Endodermal cell (in vitro differentiated cells): ENCODE data around the gene RPL27. TPM values are rescaled to one million over a fixed set of nuclear protein-coding genes. Genes with fewer than 3 reads are reported as not detected.

ENCODE experiments used
- DNase-seq: peaks from one replicate; pipeline ENCODE4 v3.0.0-alpha.2; 2017
- H3K27ac ChIP-seq: 2 replicates; pipeline ENCODE4 v1.5.1; 2013; ENCODE audit warnings: mild to moderate bottlenecking, low read depth, low read length, moderate library complexity
- H3K27me3 ChIP-seq: 2 replicates; pipeline ENCODE4 v1.6.1; 2013; ENCODE audit warnings: mild to moderate bottlenecking, low read length, moderate library complexity; ENCODE audit not compliant: insufficient read depth, control insufficient read depth, poor library complexity, severe bottlenecking
- H3K36me3 ChIP-seq: 2 replicates; pipeline ENCODE4 v1.7.0; 2013; ENCODE audit warnings: mild to moderate bottlenecking, low read length, moderate library complexity; ENCODE audit not compliant: control insufficient read depth, insufficient read depth
- H3K4me1 ChIP-seq: one replicate; pipeline ENCODE4 v1.7.0; 2013; ENCODE audit warnings: low read length; ENCODE audit not compliant: control insufficient read depth, insufficient read depth
- H3K4me3 ChIP-seq: 2 replicates; pipeline ENCODE4 v1.5.1; 2013; ENCODE audit warnings: mild to moderate bottlenecking, low read length, moderate library complexity
- H3K9ac ChIP-seq: 2 replicates; pipeline ENCODE4 v1.6.1; 2013; ENCODE audit warnings: mild to moderate bottlenecking, low read length, moderate library complexity; ENCODE audit not compliant: poor library complexity, severe bottlenecking; ENCODE audit errors: extremely low read depth
- H3K9me3 ChIP-seq: 2 replicates; pipeline ENCODE4 v1.6.1; 2013; ENCODE audit warnings: mild to moderate bottlenecking, low read length, moderate library complexity; ENCODE audit not compliant: control insufficient read depth
- H3K27ac Mint-ChIP-seq: 2 replicates; pipeline ENCODE4 v1.8.0; 2020; ENCODE audit warnings: mixed read lengths
- H3K27me3 Mint-ChIP-seq: 2 replicates; pipeline ENCODE4 v1.8.0; 2021; ENCODE audit warnings: mild to moderate bottlenecking, mixed read lengths; ENCODE audit not compliant: insufficient read depth
- H3K36me3 Mint-ChIP-seq: 2 replicates; pipeline ENCODE4 v1.8.0; 2020; ENCODE audit warnings: low read depth, mixed read lengths
- H3K4me1 Mint-ChIP-seq: 2 replicates; pipeline ENCODE4 v1.8.0; 2020; ENCODE audit warnings: mixed read lengths
- H3K4me3 Mint-ChIP-seq: 2 replicates; pipeline ENCODE4 v1.8.0; 2020; ENCODE audit warnings: mild to moderate bottlenecking, moderate library complexity, mixed read lengths
- H3K9me3 Mint-ChIP-seq: 2 replicates; pipeline ENCODE4 v1.8.0; 2020; ENCODE audit warnings: mild to moderate bottlenecking, mixed read lengths
- CTCF ChIP-seq: fragments of 200-600 bp; sonication (generic); conservative IDR thresholded peaks from 2 replicates; pipeline ENCODE4 v1.5.0; 2021; ENCODE audit warnings: antibody characterized with exemption, mild to moderate bottlenecking
- WGBS, 2 experiments: methylation state at CpG; one replicate each; pipeline versions ENCODE4 v1.1.5 to v1.1.7; 2013; ENCODE audit warnings: missing lambda C conversion rate in 2 of 2, mixed read lengths in 1 of 2; ENCODE audit not compliant: insufficient coverage in 1 of 2, insufficient read length in 1 of 2; 5-methylcytosine and 5-hydroxymethylcytosine counted together
- total RNA-seq, 2 donors: library from RNA; stranded (reverse); fragmentation: NEBNext Ultra II Directional in 1 of 2; extraction: Animal tissue kit (Norgen Biotek cat#: 25700) in 1 of 2; gene quantifications; 2 replicates in 1 of 2; 3 replicates in 1 of 2; pipeline ENCODE4 v1.2.1, GENCODE V29; 2021

Gene RPL27
- total RNA-seq, 2 donors from 2014 or later: 1,077 to 1,196 TPM

- Histone ChIP-seq H3K36me3 (peaks cover 46% of the 10 kb centered on the region), H3K27ac (peak overlapping the region; percentile 70), H3K4me3 (no peak overlapping the region), H3K27me3 (no peaks in the 10 kb centered on the region), H3K4me1 (peaks cover 6% of the 10 kb centered on the region), H3K9me3 (no peaks in the 10 kb centered on the region), H3K9ac (no peak overlapping the region)
- DNase-seq: peak; percentile 43
- 93 to 100% methylated on average over 1 to 8 of the region's 8 CpGs for WGBS, 2 experiments
- Mint-ChIP-seq H3K9me3 (no peaks in the 10 kb centered on the region), H3K4me1 (peaks cover 26% of the 10 kb centered on the region), H3K4me3 (no peak overlapping the region), H3K27me3 (no peaks in the 10 kb centered on the region), H3K36me3 (peaks cover 45% of the 10 kb centered on the region), H3K27ac (peak overlapping the region; percentile 79)
- no peak for TF ChIP-seq CTCF
Measured at GRCh38 chr17:43014649-43015542, 16.7 kb downstream of the RPL27 start.

GRCh38 chr17:43015579-43015978 is 17.4 kb downstream of the RPL27 start:
- peak; percentile 50 for DNase-seq
- peak overlapping the region; percentile 66 for H3K27ac ChIP-seq
- no peaks in the 10 kb centered on the region for H3K9me3 Mint-ChIP-seq
- TF ChIP-seq CTCF: no peak
- 78 to 84% methylated on average over 6 to 9 of the region's 9 CpGs for WGBS, 2 experiments
- H3K27ac Mint-ChIP-seq: peak overlapping the region; percentile 32
- H3K27me3 Mint-ChIP-seq: no peaks in the 10 kb centered on the region
- no peak overlapping the region for H3K4me3 ChIP-seq
- H3K4me1 ChIP-seq: peaks cover 12% of the 10 kb centered on the region
- no peak overlapping the region for H3K9ac ChIP-seq
- no peak overlapping the region for H3K4me3 Mint-ChIP-seq
- H3K36me3 Mint-ChIP-seq: peaks cover 49% of the 10 kb centered on the region
- H3K36me3 ChIP-seq: peaks cover 53% of the 10 kb centered on the region
- H3K9me3 ChIP-seq: no peaks in the 10 kb centered on the region
- no peaks in the 10 kb centered on the region for H3K27me3 ChIP-seq
- peaks cover 31% of the 10 kb centered on the region for H3K4me1 Mint-ChIP-seq

DNA sequence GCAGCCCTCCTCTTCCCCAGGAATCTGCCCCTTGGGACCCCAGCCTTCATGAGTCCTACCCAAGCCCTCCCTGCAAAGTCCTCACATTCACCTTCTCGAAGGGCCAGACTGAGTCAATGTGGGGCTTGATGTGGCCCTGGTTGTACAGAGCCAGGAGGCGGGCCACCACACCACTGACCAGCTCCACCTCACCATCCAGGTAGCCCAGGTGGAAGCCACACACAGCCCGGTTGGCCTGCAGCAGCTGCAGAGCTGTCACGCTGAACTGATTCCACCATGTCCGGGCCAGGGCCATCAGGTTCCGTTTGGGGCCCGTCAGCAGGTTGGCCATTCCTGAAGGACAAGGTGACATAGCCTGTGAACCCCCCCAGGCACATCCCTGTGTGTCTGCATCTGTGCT is 18.0 kb downstream of the RPL27 start:
- H3K27ac Mint-ChIP-seq: no peak overlapping the region
- H3K4me1 Mint-ChIP-seq: peaks cover 31% of the 10 kb centered on the region
- H3K4me3 Mint-ChIP-seq: no peak overlapping the region

More for the DNA sequence above, 18.0 kb downstream of the RPL27 start:
- peaks cover 53% of the 10 kb centered on the region for H3K36me3 ChIP-seq
- 97% methylated on average over 7 of the region's 7 CpGs; no CpG with 5 or more reads in 1 of the 2 experiments for WGBS, 2 experiments
- Mint-ChIP-seq H3K36me3 (peaks cover 49% of the 10 kb centered on the region), H3K9me3 (no peaks in the 10 kb centered on the region), H3K27me3 (no peaks in the 10 kb centered on the region)
- no peaks in the 10 kb centered on the region for H3K9me3 ChIP-seq
- no peak overlapping the region for H3K4me3 ChIP-seq
- no peak overlapping the region for H3K27ac ChIP-seq
- peaks cover 12% of the 10 kb centered on the region for H3K4me1 ChIP-seq
- no peaks in the 10 kb centered on the region for H3K27me3 ChIP-seq
- DNase-seq: peak; percentile 45
- no peak overlapping the region for H3K9ac ChIP-seq
- TF ChIP-seq CTCF: no peak
